ENCODE data around the gene ASPHD1.
"Not testable (repeated sequence)": the region's sequence is repeated elsewhere in the genome, so short reads cannot be mapped to it uniquely, and the experiment has no call there.

The ASPHD1 gene

GRCh38 chr16:29877266-29877961, 22.9 kb upstream of the ASPHD1 start:
- DNase-seq = no peak

GRCh38 chr16:29878172-29878571, 22.1 kb upstream of the ASPHD1 start:
- no peak for DNase-seq

GRCh38 chr16:29881050-29881449, 19.2 kb upstream of the ASPHD1 start:
- DNase-seq = no peak

- DNase-seq = no peak
Measured at GRCh38 chr16:29883987-29884386, 16.3 kb upstream of the ASPHD1 start.

GRCh38 chr16:29889372-29889771, 10.9 kb upstream of the ASPHD1 start:
- not testable (repeated sequence) for DNase-seq

GRCh38 chr16:29891525-29892457, 8.5 kb upstream of the ASPHD1 start:
- no peak for DNase-seq

GRCh38 chr16:29892458-29892813, 7.9 kb upstream of the ASPHD1 start:
- no peak for DNase-seq

GRCh38 chr16:29893553-29893952, 6.7 kb upstream of the ASPHD1 start:
- DNase-seq = no peak

- no peak for DNase-seq
Measured at GRCh38 chr16:29894352-29894751, 5.9 kb upstream of the ASPHD1 start.

GRCh38 chr16:29896841-29897240, 3.4 kb upstream of the ASPHD1 start:
- DNase-seq = no peak

GRCh38 chr16:29897333-29897732, 3.0 kb upstream of the ASPHD1 start:
- DNase-seq = no peak

- no peak for DNase-seq
Measured at GRCh38 chr16:29898135-29898803, 2.0 kb upstream of the ASPHD1 start.

GRCh38 chr16:29898804-29899515, 1.3 kb upstream of the ASPHD1 start:
- no peak for DNase-seq

- no peak for DNase-seq
Measured at GRCh38 chr16:29899516-29900101, 679 bp upstream of the ASPHD1 start, which contains the start of gene SEZ6L2. SEZ6L2 (minus strand) TSS chr16:29899550; CDS start chr16:29899019, 531 bp downstream.

GRCh38 chr16:29900888-29901606, 759 bp downstream of the ASPHD1 start:
- DNase-seq = no peak

- no peak for DNase-seq
Measured at GRCh38 chr16:29901607-29901945, 1.3 kb downstream of the ASPHD1 start.

- DNase-seq = no peak
Measured at GRCh38 chr16:29903590-29903989, 3.3 kb downstream of the ASPHD1 start.

- DNase-seq = no peak
Measured at GRCh38 chr16:29904947-29905346, 4.7 kb downstream of the ASPHD1 start.

GRCh38 chr16:29905668-29906067, 5.4 kb downstream of the ASPHD1 start:
- DNase-seq = no peak

GRCh38 chr16:29906520-29907244, 6.4 kb downstream of the ASPHD1 start:
- DNase-seq = no peak

- no peak for DNase-seq
Measured at GRCh38 chr16:29907973-29908372, 7.7 kb downstream of the ASPHD1 start.

All from NCI-H2081 treated with DMSO at 0.1 percent for 48 hours (cell line).